H1 (cell line): ENCODE measurements around the gene DNAJC11. TPM values are rescaled to one million over a fixed set of nuclear protein-coding genes. Genes with fewer than 3 reads are reported as not detected.

Source experiments
- CTCF ChIA-PET: fragments of 300-600 bp; sonication (Branson Sonifier 250); formaldehyde crosslinking; loops from one replicate; lab custom pipeline; 2021; ENCODE audit not compliant: partially characterized antibody; lab: Charles Lee
- POLR2A ChIA-PET: fragments of 300-600 bp; sonication (Branson Sonifier 250); formaldehyde crosslinking; loops from one replicate; lab custom pipeline; 2021; ENCODE audit warnings: inconsistent platforms; ENCODE audit not compliant: partially characterized antibody; lab: Charles Lee
- DNase-seq, 2 experiments: peaks; one replicate each; pipeline versions ENCODE4 v3.0.0 to v3.0.0-alpha.2; 2010 to 2022; ENCODE audit warnings: low spot score in 2 of 2, low read depth in 1 of 2, mixed read lengths in 1 of 2
- FAIRE-seq: peaks from 2 replicates; lab custom pipeline; 2011; peaks lifted over from hg19 to GRCh38; lab: Jason Lieb, UNC
- H2AFZ ChIP-seq: 2 replicates; pipeline ENCODE4 v1.8.1; 2012; ENCODE audit warnings: low read length, inconsistent platforms
- H2AK5ac ChIP-seq: 2 replicates; pipeline ENCODE4 v1.6.1; 2013; ENCODE audit warnings: low read depth, low read length
- H2BK120ac ChIP-seq: replicated peaks from 2 replicates; pipeline ENCODE3; 2013; ENCODE audit warnings: low read depth, low read length, inconsistent platforms
- H2BK12ac ChIP-seq: 2 replicates; pipeline ENCODE4 v1.6.1; 2013; ENCODE audit warnings: low read depth, low read length
- H2BK15ac ChIP-seq: 2 replicates; pipeline ENCODE4 v1.6.1; 2013; ENCODE audit warnings: low read length
- H2BK20ac ChIP-seq: 2 replicates; pipeline ENCODE4 v1.6.1; 2013; ENCODE audit warnings: low read length
- H2BK5ac ChIP-seq: 2 replicates; pipeline ENCODE4 v1.6.1; 2013; ENCODE audit warnings: low read depth, low read length
- H3K14ac ChIP-seq: 2 replicates; pipeline ENCODE4 v1.6.1; 2013; ENCODE audit warnings: inconsistent platforms; ENCODE audit not compliant: insufficient read length
- H3K18ac ChIP-seq: 2 replicates; pipeline ENCODE4 v1.6.1; 2013; ENCODE audit warnings: low read length; ENCODE audit errors: extremely low read depth
- H3K23ac ChIP-seq: 2 replicates; pipeline ENCODE4 v1.6.1; 2013; ENCODE audit warnings: inconsistent platforms; ENCODE audit not compliant: insufficient read length
- H3K23me2 ChIP-seq: 2 replicates; pipeline ENCODE4 v1.6.1; 2013; ENCODE audit warnings: low read depth, low read length
- H3K27ac ChIP-seq: 2 replicates; pipeline ENCODE4 v1.6.1; 2011; ENCODE audit warnings: low read depth, low read length, inconsistent platforms
- H3K27me3 ChIP-seq, 4 experiments: replicated peaks in 1 of 4; 1 replicate in 1 of 4; 2 replicates in 3 of 4; pipeline versions ENCODE4 v1.6.1 to v1.8.1; 2011 to 2013; ENCODE audit warnings: low read length in 3 of 4, mild to moderate bottlenecking in 3 of 4, inconsistent platforms in 2 of 4, mixed read lengths in 2 of 4, moderate library complexity in 1 of 4; ENCODE audit not compliant: control insufficient read depth in 3 of 4, insufficient read depth in 3 of 4; ENCODE audit errors: extremely low read depth in 1 of 4
- H3K36me3 ChIP-seq, 4 experiments: 2 replicates each; pipeline versions ENCODE4 v1.6.1 to v1.8.1; 2011 to 2013; ENCODE audit warnings: mild to moderate bottlenecking in 4 of 4, low read length in 3 of 4, moderate library complexity in 2 of 4, control low read depth in 1 of 4, inconsistent platforms in 1 of 4; ENCODE audit not compliant: insufficient read depth in 4 of 4, control insufficient read depth in 2 of 4
- H3K4ac ChIP-seq: replicated peaks from 2 replicates; pipeline ENCODE3; 2013; ENCODE audit warnings: low read length, low read depth, mixed read lengths, inconsistent platforms; ENCODE audit not compliant: insufficient read length
- H3K4me1 ChIP-seq, 4 experiments: replicated peaks in 1 of 4; 1 replicate in 1 of 4; 2 replicates in 3 of 4; pipeline versions ENCODE4 v1.6.1 to v1.8.1; 2011 to 2013; ENCODE audit warnings: low read length in 3 of 4, inconsistent platforms in 2 of 4, mixed read lengths in 1 of 4; ENCODE audit not compliant: insufficient read depth in 4 of 4, control insufficient read depth in 3 of 4
- H3K4me2 ChIP-seq, 2 experiments: 2 replicates each; pipeline versions ENCODE4 v1.6.1 to v1.8.1; 2011 to 2013; ENCODE audit warnings: low read depth in 2 of 2, low read length in 2 of 2, control low read depth in 1 of 2, inconsistent platforms in 1 of 2, mild to moderate bottlenecking in 1 of 2; ENCODE audit not compliant: insufficient read depth in 1 of 2
- H3K4me3 ChIP-seq, 4 experiments: fragments of 200-600, 300-600 bp in 1 of 4; sonication (generic), shearing (Covaris generic), sonication (Bioruptor Twin) in 1 of 4; 2 replicates each; pipeline versions ENCODE4 v1.5.1 to v1.8.1; 2011 to 2016; ENCODE audit warnings: low read length in 4 of 4, low read depth in 3 of 4, control low read depth in 2 of 4, inconsistent platforms in 2 of 4, mild to moderate bottlenecking in 2 of 4, mixed read lengths in 1 of 4, moderate library complexity in 1 of 4; ENCODE audit not compliant: insufficient read depth in 2 of 4; ENCODE audit errors: extremely low read depth in 1 of 4
- H3K56ac ChIP-seq: replicated peaks from 2 replicates; pipeline ENCODE3; 2013; ENCODE audit warnings: low read depth, mild to moderate bottlenecking, mixed read lengths, low read length, inconsistent platforms; ENCODE audit not compliant: insufficient read length
- H3K79me1 ChIP-seq: 2 replicates; pipeline ENCODE4 v1.6.1; 2013; ENCODE audit warnings: low read depth, low read length, control low read depth
- H3K79me2 ChIP-seq, 2 experiments: 2 replicates each; pipeline versions ENCODE4 v1.6.1 to v1.8.1; 2012 to 2013; ENCODE audit warnings: low read length in 2 of 2, mild to moderate bottlenecking in 2 of 2, inconsistent platforms in 1 of 2; ENCODE audit not compliant: insufficient read depth in 2 of 2, control insufficient read depth in 1 of 2
- H3K9ac ChIP-seq, 4 experiments: replicated peaks in 1 of 4; 1 replicate in 1 of 4; 2 replicates in 3 of 4; pipeline versions ENCODE4 v1.6.1 to v1.8.1; 2011 to 2013; ENCODE audit warnings: low read depth in 3 of 4, low read length in 3 of 4, control low read depth in 2 of 4, mild to moderate bottlenecking in 2 of 4, moderate library complexity in 2 of 4, inconsistent platforms in 1 of 4; ENCODE audit errors: extremely low read depth in 1 of 4
- H3K9me3 ChIP-seq, 2 experiments: 2 replicates each; pipeline versions ENCODE4 v1.6.1 to v1.8.1; 2012 to 2013; ENCODE audit warnings: mild to moderate bottlenecking in 2 of 2, moderate library complexity in 2 of 2, control low read depth in 1 of 2, inconsistent platforms in 1 of 2, low read depth in 1 of 2, low read length in 1 of 2, mixed read lengths in 1 of 2; ENCODE audit not compliant: insufficient read depth in 2 of 2
- H4K20me1 ChIP-seq, 2 experiments: replicated peaks in 1 of 2; 2 replicates each; pipeline versions ENCODE3 to v1.8.1; 2011 to 2013; ENCODE audit warnings: inconsistent platforms in 2 of 2, low read length in 2 of 2, mild to moderate bottlenecking in 1 of 2; ENCODE audit not compliant: insufficient read depth in 2 of 2, control insufficient read depth in 1 of 2
- H4K5ac ChIP-seq: 2 replicates; pipeline ENCODE4 v1.6.1; 2013; ENCODE audit warnings: low read length, low read depth, mixed read lengths, inconsistent platforms; ENCODE audit not compliant: insufficient read length
- H4K8ac ChIP-seq: 2 replicates; pipeline ENCODE4 v1.8.0; 2013; ENCODE audit warnings: mild to moderate bottlenecking, moderate library complexity, low read length, inconsistent platforms; ENCODE audit not compliant: insufficient read depth; ENCODE audit errors: extremely low read depth
- H4K91ac ChIP-seq: replicated peaks from 2 replicates; pipeline ENCODE3; 2013; ENCODE audit warnings: low read length, mixed read lengths, inconsistent platforms; ENCODE audit not compliant: insufficient read length
- BACH1 ChIP-seq: IDR thresholded peaks from 2 replicates; pipeline ENCODE4 v1.6.1; 2012; ENCODE audit warnings: low read length, improper control_type of control experiment
- WGBS, 2 experiments: shearing (Covaris generic) in 1 of 2; methylation state at CpG; one replicate each; pipeline versions ENCODE4 v1.1.6 to v1.1.7; 2013 to 2015; ENCODE audit warnings: low lambda C conversion rate in 2 of 2, mixed read lengths in 2 of 2, inconsistent platforms in 1 of 2, low coverage in 1 of 2, missing lambda C conversion rate in 1 of 2; ENCODE audit not compliant: insufficient replicate concordance in 2 of 2, insufficient coverage in 1 of 2, insufficient read length in 1 of 2; ENCODE audit errors: extremely low coverage in 1 of 2, missing lambda C conversion rate in 1 of 2; 5-methylcytosine and 5-hydroxymethylcytosine counted together
- polyA plus RNA-seq, 7 experiments: library from polyadenylated mRNA; depleted of rRNA in 3 of 7; stranded (reverse) in 5 of 7; unstranded in 2 of 7; fragments of >200 nt in 5 of 7; fragments of 200-250 nt in 2 of 7; gene quantifications; 1 replicate in 5 of 7; 2 replicates in 1 of 7; 4 replicates in 1 of 7; pipeline versions ENCODE4 v1.2.1 to v1.2.3, GENCODE V29; 2011 to 2013; ENCODE audit warnings: missing spikeins in 2 of 7, mixed read lengths in 2 of 7
- total RNA-seq: library from RNA; stranded (reverse); fragmentation: NEBNext Ultra II Directional; extraction: Animal tissue kit (Norgen Biotek cat#: 25700); gene quantifications from 2 replicates; pipeline ENCODE4 v1.2.1, GENCODE V29; 2021

DNAJC11 gene
- total and polyA plus RNA-seq, 2 of the 8 experiments (the other 6 are each of a cell fraction or from before 2014, with no cell fraction given), result 43.9 to 90.9 TPM

- Histone ChIP-seq H3K79me2 (peaks cover 4 to 33% of the 10 kb centered on the region in 2 experiments; a peak in 3 of 4 replicates), H3K27ac (no peak overlapping the region), H3K27me3 (no peaks in the 10 kb centered on the region), H4K5ac (no peak overlapping the region), H2AFZ (no peak overlapping the region), H4K8ac (no peak overlapping the region), H3K79me1 (peaks cover 10% of the 10 kb centered on the region), H2BK120ac (no peak overlapping the region), H3K4me1 (no peaks in the 10 kb centered on the region), H2BK20ac (no peak overlapping the region), H3K4ac (no peak overlapping the region), H3K9ac (no peak overlapping the region), H2BK15ac (no peak overlapping the region), H3K4me2 (no peak overlapping the region), H3K23me2 (no peaks in the 10 kb centered on the region), H3K23ac (no peak overlapping the region), H3K9me3 (no peaks in the 10 kb centered on the region), H2AK5ac (no peak overlapping the region), H3K14ac (no peak overlapping the region), H3K18ac (no peak overlapping the region), H3K36me3 (peaks cover 10 to 43% (median 37%) of the 10 kb centered on the region in 4 experiments), H3K4me3 (no peak overlapping the region), H3K56ac (no peak overlapping the region), H4K91ac (no peak overlapping the region), H2BK5ac (no peak overlapping the region), H2BK12ac (no peak overlapping the region), H4K20me1 (peaks cover 19 to 48% of the 10 kb centered on the region in 2 experiments)
- CTCF ChIA-PET, result interaction anchor here (0.9 to 1.4 kb wide), 3 partner anchors 11 to 40 kb away, joined by 3 read pairs; partner anchors contain the start of gene TAS1R1
- POLR2A ChIA-PET, result interaction anchor here (0.6 to 17.4 kb wide), 4 partner anchors 5 to 37 kb away, joined by 3 to 196 read pairs (median 186); partner anchors contain the start of genes KLHL21, THAP3 and ZBTB48
- FAIRE-seq (no peak), DNase-seq (no peak)
- 92% methylated on average over 11 of the region's 11 CpGs; no CpG with 5 or more reads in 1 of the 2 experiments for WGBS, 2 experiments
- no peak for TF ChIP-seq BACH1
These were observed 106.5 kb downstream of the DNAJC11 start for GRCh38 chr1:6594977-6595740.
